Measurements from ENCODE around the gene MAP3K9.

Gene MAP3K9

DNA sequence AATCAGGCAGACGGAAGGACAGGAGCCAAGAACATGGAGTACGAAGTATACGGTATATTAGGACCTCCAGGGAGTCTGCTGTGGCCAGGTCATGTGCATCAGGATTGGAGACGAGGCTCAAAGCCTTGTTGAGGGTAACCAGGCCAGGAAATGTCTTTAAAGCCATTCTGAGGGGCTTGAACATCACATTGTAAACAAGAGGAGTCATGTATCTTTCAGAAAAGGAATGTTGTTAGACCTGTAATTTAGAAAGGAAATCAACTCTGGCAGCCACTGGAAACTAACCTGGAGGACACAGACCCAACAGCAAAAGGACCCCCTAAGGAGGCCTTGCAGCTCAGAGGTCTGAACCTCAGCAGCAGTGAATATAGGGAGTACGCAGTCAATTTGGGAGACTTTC is 7.5 kb downstream of the MAP3K9 start:
- Histone ChIP-seq H3K27me3 (peaks cover 0 to 40% of the 10 kb centered on the region in 2 donors), H3K36me3 (no peaks in the 10 kb centered on the region), H3K4me1 (no peaks in the 10 kb centered on the region), H3K9me3 (no peaks in the 10 kb centered on the region), H3K27ac (no peak overlapping the region), H3K4me3 (no peak overlapping the region)
- intact Hi-C loops (cut with DNase I; ENCODE audit: low total_unique reads) = no loop called here
- TF ChIP-seq, protein P1, sequence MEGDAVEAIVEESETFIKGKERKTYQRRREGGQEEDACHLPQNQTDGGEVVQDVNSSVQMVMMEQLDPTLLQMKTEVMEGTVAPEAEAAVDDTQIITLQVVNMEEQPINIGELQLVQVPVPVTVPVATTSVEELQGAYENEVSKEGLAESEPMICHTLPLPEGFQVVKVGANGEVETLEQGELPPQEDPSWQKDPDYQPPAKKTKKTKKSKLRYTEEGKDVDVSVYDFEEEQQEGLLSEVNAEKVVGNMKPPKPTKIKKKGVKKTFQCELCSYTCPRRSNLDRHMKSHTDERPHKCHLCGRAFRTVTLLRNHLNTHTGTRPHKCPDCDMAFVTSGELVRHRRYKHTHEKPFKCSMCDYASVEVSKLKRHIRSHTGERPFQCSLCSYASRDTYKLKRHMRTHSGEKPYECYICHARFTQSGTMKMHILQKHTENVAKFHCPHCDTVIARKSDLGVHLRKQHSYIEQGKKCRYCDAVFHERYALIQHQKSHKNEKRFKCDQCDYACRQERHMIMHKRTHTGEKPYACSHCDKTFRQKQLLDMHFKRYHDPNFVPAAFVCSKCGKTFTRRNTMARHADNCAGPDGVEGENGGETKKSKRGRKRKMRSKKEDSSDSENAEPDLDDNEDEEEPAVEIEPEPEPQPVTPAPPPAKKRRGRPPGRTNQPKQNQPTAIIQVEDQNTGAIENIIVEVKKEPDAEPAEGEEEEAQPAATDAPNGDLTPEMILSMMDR (IDR thresholded peaks at IDR 0.05) = no peak
- DNase-seq = no peak

DNA sequence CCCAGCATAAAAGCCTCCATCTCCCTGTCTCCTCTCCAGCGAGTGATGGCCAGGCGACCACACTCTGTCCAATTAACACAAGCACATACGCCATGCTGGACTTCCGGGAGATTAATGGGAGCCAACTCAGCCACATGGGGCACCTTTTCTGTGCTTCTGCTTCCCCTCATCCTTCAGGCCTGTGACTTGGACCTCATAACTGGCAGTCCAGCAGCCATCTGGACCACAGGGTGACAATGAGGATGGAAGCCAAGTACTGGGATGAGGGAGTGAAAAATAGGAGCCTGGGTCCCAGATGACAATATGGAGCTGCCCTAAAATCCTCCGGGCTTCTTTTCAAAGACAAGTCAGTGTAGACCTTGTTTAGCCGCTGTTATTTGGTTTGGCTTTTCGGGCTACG is 12.8 kb downstream of the MAP3K9 start:
- DNase-seq = no peak
- peaks cover 0 to 13% of the 10 kb centered on the region in 2 donors for H3K27me3 ChIP-seq
- intact Hi-C loops (cut with DNase I; ENCODE audit: low total_unique reads) = no loop called here
- H3K4me3 ChIP-seq = no peak overlapping the region
- TF ChIP-seq, protein P1 (IDR thresholded peaks at IDR 0.05) = no peak
- no peaks in the 10 kb centered on the region for H3K9me3 ChIP-seq
- H3K4me1 ChIP-seq = no peaks in the 10 kb centered on the region
- peaks cover 0 to 2% (median 0%) of the 10 kb centered on the region in 3 donors for H3K36me3 ChIP-seq
- H3K27ac ChIP-seq = no peak overlapping the region

DNA sequence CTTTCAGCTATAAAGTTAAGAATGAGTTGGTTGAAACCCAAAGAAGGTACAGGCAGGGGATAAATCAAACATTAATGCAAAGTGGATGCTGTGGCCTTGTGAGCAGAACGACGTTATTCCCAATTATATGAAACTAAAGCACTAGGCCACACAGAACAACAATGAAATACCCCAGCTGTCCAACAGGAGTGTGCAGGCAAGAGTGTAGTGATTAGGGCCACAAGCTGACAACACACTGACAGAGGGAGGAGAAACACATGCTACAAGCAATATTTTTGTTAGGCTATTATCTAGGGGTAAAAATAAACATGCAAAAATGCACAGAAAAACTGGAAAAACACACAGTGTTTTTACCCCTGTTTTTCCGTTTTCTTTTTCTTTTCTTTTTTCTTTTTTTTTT is 15.0 kb downstream of the MAP3K9 start:
- H3K4me1 ChIP-seq = peaks cover 0 to 2% (median 0%) of the 10 kb centered on the region in 4 donors
- no peaks in the 10 kb centered on the region for H3K9me3 ChIP-seq
- no peak for DNase-seq
- H3K36me3 ChIP-seq = peaks cover 0 to 4% (median 0%) of the 10 kb centered on the region in 3 donors
- no peaks in the 10 kb centered on the region for H3K27me3 ChIP-seq
- TF ChIP-seq, protein P1 (IDR thresholded peaks at IDR 0.05) = no peak
- intact Hi-C loops (cut with DNase I; ENCODE audit: low total_unique reads) = no loop called here
- no peak overlapping the region for H3K4me3 ChIP-seq
- H3K27ac ChIP-seq = no peak overlapping the region

DNA sequence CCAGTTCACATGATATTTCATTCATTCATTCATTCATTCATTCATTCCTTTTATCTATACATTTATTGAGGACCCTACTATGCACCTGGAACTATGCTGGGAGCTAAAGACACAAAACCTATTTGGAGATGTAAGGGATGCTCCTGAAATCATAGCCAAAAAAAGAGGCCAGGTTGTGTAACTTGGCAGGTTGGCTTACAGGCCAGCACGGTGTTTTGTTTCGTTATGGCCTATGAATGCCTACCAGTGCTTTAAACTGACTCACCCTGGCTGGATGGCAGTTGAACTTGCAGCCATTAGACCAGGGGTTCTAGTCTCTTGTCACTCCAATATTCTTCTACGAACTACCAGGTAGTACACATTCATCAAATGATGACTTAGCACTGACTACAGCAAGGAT is 15.7 kb downstream of the MAP3K9 start:
- no peak for DNase-seq
- Histone ChIP-seq H3K4me1 (peaks cover 0 to 7% (median 3%) of the 10 kb centered on the region in 4 donors), H3K4me3 (no peak overlapping the region), H3K36me3 (peaks cover 0 to 4% (median 0%) of the 10 kb centered on the region in 3 donors), H3K27me3 (no peaks in the 10 kb centered on the region), H3K9me3 (no peaks in the 10 kb centered on the region), H3K27ac (no peak overlapping the region)
- intact Hi-C loops (cut with DNase I; ENCODE audit: low total_unique reads) = no loop called here
- TF ChIP-seq, protein P1 (IDR thresholded peaks at IDR 0.05) = no peak

DNA sequence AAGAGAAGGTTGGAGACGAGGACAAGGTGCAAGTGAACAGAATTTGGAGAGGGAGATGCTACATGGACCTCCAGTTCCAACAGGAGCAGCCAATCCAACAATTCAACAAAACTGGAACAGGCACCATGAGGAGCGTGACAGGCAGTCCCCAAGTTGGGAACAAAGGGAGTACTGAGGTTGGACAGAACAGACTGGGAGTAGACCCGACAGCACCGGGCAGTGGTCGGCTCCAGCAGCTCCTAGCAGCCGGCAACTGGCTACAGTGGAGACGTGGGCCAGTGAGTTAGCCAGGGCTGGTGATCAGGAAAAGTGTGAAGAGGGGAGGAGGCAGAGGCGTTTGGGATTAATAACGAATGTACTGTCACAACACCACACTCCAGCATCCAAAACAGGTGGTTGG is 16.4 kb downstream of the MAP3K9 start:
- TF ChIP-seq, protein P1 (IDR thresholded peaks at IDR 0.05) = no peak
- no peak for DNase-seq
- H3K9me3 ChIP-seq = no peaks in the 10 kb centered on the region
- no peak overlapping the region for H3K4me3 ChIP-seq
- intact Hi-C loops (cut with DNase I; ENCODE audit: low total_unique reads) = no loop called here
- no peaks in the 10 kb centered on the region for H3K27me3 ChIP-seq
- peaks cover 0 to 7% (median 3%) of the 10 kb centered on the region in 4 donors for H3K4me1 ChIP-seq
- H3K27ac ChIP-seq = no peak overlapping the region
- H3K36me3 ChIP-seq = peaks cover 0 to 4% (median 0%) of the 10 kb centered on the region in 3 donors

DNA sequence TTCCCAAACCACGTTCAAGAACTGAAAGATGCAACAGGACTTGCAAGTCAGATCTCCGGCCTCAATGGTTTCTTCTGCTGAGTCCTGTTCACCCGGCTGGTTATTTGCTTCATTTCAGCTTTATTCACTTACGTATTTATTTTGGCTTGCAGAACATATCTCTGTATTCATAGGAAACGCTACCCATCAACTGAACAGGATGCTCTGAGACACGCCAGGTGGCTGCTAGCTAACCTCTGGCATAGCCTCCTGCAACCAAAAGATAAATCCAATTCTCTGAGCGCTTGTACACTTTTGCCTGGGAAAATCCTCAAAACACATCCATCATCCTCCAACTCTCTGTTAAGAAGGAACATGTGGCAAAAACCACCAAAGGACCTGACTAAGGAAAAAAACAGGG is 17.3 kb downstream of the MAP3K9 start:
- no peaks in the 10 kb centered on the region for H3K9me3 ChIP-seq
- TF ChIP-seq, protein P1 (IDR thresholded peaks at IDR 0.05) = no peak
- peaks cover 0 to 7% (median 3%) of the 10 kb centered on the region in 4 donors for H3K4me1 ChIP-seq
- H3K27ac ChIP-seq = no peak overlapping the region
- DNase-seq = no peak
- no peak overlapping the region for H3K4me3 ChIP-seq
- intact Hi-C loops (cut with DNase I; ENCODE audit: low total_unique reads) = no loop called here
- peaks cover 0 to 4% (median 0%) of the 10 kb centered on the region in 3 donors for H3K36me3 ChIP-seq
- no peaks in the 10 kb centered on the region for H3K27me3 ChIP-seq
